Stromal cell of bone marrow (primary cell): Measurements from ENCODE around the gene TPD52L2.
"Not testable (repeated sequence)": the region's sequence is repeated elsewhere in the genome, so short reads cannot be mapped to it uniquely, and the experiment has no call there.

Source experiments
- DNase-seq: peaks from one replicate; pipeline ENCODE4 v3.0.0-alpha.2; 2012; ENCODE audit warnings: low read depth

TPD52L2 gene

GRCh38 chr20:63855363-63856097, 9.5 kb upstream of the TPD52L2 start:
- DNase-seq: no peak

- no peak for DNase-seq
Observed at GRCh38 chr20:63856098-63856511, 9.0 kb upstream of the TPD52L2 start.

- DNase-seq: no peak
Observed at GRCh38 chr20:63857764-63858392, 7.2 kb upstream of the TPD52L2 start.

- no peak for DNase-seq
Observed at GRCh38 chr20:63858393-63859165, 6.5 kb upstream of the TPD52L2 start.

- no peak for DNase-seq
Observed at GRCh38 chr20:63859166-63859699, 5.8 kb upstream of the TPD52L2 start.

- no peak for DNase-seq
Observed at GRCh38 chr20:63860325-63861051, 4.6 kb upstream of the TPD52L2 start.

- no peak for DNase-seq
Observed at GRCh38 chr20:63861365-63861934, 3.6 kb upstream of the TPD52L2 start, which contains the start of gene ABHD16B. Gene ABHD16B, plus strand, starts transcription at chr20:63861498. Its CDS starts 43 bp downstream, at chr20:63861541.

- DNase-seq: no peak
Observed at GRCh38 chr20:63861981-63862901, 2.8 kb upstream of the TPD52L2 start.

GRCh38 chr20:63863021-63863797, 1.9 kb upstream of the TPD52L2 start:
- DNase-seq: no peak

GRCh38 chr20:63863798-63864544, 1.1 kb upstream of the TPD52L2 start:
- peak; percentile 72 for DNase-seq

GRCh38 chr20:63864545-63864977, 509 bp upstream of the TPD52L2 start:
- no peak for DNase-seq

- not testable (repeated sequence) for DNase-seq
Observed at GRCh38 chr20:63867042-63867441, 2.0 kb downstream of the TPD52L2 start.

- no peak for DNase-seq
Observed at GRCh38 chr20:63868264-63868663, 3.2 kb downstream of the TPD52L2 start.

GRCh38 chr20:63873477-63873971, 8.5 kb downstream of the TPD52L2 start:
- peak; percentile 70 for DNase-seq

GRCh38 chr20:63874241-63874640, 9.2 kb downstream of the TPD52L2 start:
- DNase-seq: not testable (repeated sequence)

GRCh38 chr20:63876489-63877036, 11.5 kb downstream of the TPD52L2 start:
- DNase-seq: no peak

GRCh38 chr20:63877755-63878470, 12.8 kb downstream of the TPD52L2 start:
- DNase-seq: no peak
